ENCODE data around the gene MIS18A.
"Not testable (repeated sequence)": the region's sequence is repeated elsewhere in the genome, so short reads cannot be mapped to it uniquely, and the experiment has no call there.

GRCh38 chr21:32265321-32265720 lies 13.5 kb downstream of the MIS18A start:
- TF ChIP-seq, protein P1, sequence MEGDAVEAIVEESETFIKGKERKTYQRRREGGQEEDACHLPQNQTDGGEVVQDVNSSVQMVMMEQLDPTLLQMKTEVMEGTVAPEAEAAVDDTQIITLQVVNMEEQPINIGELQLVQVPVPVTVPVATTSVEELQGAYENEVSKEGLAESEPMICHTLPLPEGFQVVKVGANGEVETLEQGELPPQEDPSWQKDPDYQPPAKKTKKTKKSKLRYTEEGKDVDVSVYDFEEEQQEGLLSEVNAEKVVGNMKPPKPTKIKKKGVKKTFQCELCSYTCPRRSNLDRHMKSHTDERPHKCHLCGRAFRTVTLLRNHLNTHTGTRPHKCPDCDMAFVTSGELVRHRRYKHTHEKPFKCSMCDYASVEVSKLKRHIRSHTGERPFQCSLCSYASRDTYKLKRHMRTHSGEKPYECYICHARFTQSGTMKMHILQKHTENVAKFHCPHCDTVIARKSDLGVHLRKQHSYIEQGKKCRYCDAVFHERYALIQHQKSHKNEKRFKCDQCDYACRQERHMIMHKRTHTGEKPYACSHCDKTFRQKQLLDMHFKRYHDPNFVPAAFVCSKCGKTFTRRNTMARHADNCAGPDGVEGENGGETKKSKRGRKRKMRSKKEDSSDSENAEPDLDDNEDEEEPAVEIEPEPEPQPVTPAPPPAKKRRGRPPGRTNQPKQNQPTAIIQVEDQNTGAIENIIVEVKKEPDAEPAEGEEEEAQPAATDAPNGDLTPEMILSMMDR (IDR thresholded peaks at IDR 0.05 in 8 of 11, conservative IDR thresholded peaks at IDR 0.05 in 3 of 11): not testable (repeated sequence)
- not testable (repeated sequence) for TF ChIP-seq POLR2AphosphoS5 (IDR thresholded peaks at IDR 0.05)

Data from spleen (tissue), 7 donors.